Muscle of leg (tissue), 11 donors: Measurements from ENCODE around the gene GBX2. TPM values are rescaled to one million over a fixed set of nuclear protein-coding genes. Genes with fewer than 3 reads are reported as not detected.

Experiments used
- DNase-seq: peaks from one replicate; pipeline ENCODE4 v3.0.0; 2013
- H3K27ac ChIP-seq: one replicate; pipeline ENCODE4 v1.5.1; 2013; ENCODE audit warnings: mild to moderate bottlenecking, low read length, control low read depth
- H3K27me3 ChIP-seq: one replicate; pipeline ENCODE4 v1.6.1; 2013; ENCODE audit warnings: low read length; ENCODE audit not compliant: control insufficient read depth, insufficient read depth
- H3K36me3 ChIP-seq: one replicate; pipeline ENCODE4 v1.6.1; 2013; ENCODE audit warnings: low read length; ENCODE audit not compliant: control insufficient read depth, insufficient read depth
- H3K4me1 ChIP-seq: one replicate; pipeline ENCODE4 v1.6.1; 2013; ENCODE audit warnings: low read length; ENCODE audit not compliant: control insufficient read depth, insufficient read depth
- H3K4me3 ChIP-seq: one replicate; pipeline ENCODE4 v1.5.1; 2013; ENCODE audit warnings: low read length, control low read depth
- H3K9me3 ChIP-seq: replicated peaks from 2 replicates; pipeline ENCODE4 v1.6.1; 2013; ENCODE audit warnings: low read depth, low read length; ENCODE audit not compliant: control insufficient read depth
- WGBS: methylation state at CpG from one replicate; pipeline ENCODE4 v1.1.5; 2013; ENCODE audit warnings: missing lambda C conversion rate; ENCODE audit not compliant: insufficient coverage; 5-methylcytosine and 5-hydroxymethylcytosine counted together
- polyA plus RNA-seq, 8 donors: library from polyadenylated mRNA; unstranded; fragments of 120-200 nt; gene quantifications; one replicate each; pipeline versions ENCODE4 v1.2.1 to v1.2.3, GENCODE V29; 2013; ENCODE audit warnings: inconsistent platforms in 1 of 8, low replicate concordance in 1 of 8; ENCODE audit not compliant: insufficient read length in 8 of 8, insufficient read depth in 1 of 8
- total RNA-seq: library from RNA; stranded (reverse); fragments of 120-200 nt; gene quantifications from one replicate; pipeline ENCODE4 v1.2.4, GENCODE V29; 2013

Gene GBX2
- total and polyA plus RNA-seq, 9 donors = 0.10 to 0.15 (median 0.14) TPM; not detected in 6

GRCh38 chr2:236162882-236163470, 5.2 kb downstream of the GBX2 start:
- Histone ChIP-seq H3K4me3 (no peak overlapping the region), H3K9me3 (no peaks in the 10 kb centered on the region), H3K27ac (no peak overlapping the region), H3K4me1 (peaks cover 36% of the 10 kb centered on the region), H3K27me3 (peaks cover 99% of the 10 kb centered on the region), H3K36me3 (no peaks in the 10 kb centered on the region)
- no peak for DNase-seq
- 18% methylated on average over 23 of the region's 33 CpGs for WGBS

- Histone ChIP-seq H3K4me3 (no peak overlapping the region), H3K36me3 (no peaks in the 10 kb centered on the region), H3K27ac (no peak overlapping the region), H3K4me1 (peaks cover 36% of the 10 kb centered on the region), H3K27me3 (peaks cover 100% of the 10 kb centered on the region), H3K9me3 (no peaks in the 10 kb centered on the region)
- no peak for DNase-seq
- WGBS = 49% methylated on average over 9 of the region's 16 CpGs
These were observed 5.9 kb downstream of the GBX2 start for GRCh38 chr2:236162031-236162845.

- H3K27me3 ChIP-seq = peaks cover 96% of the 10 kb centered on the region
- no peak overlapping the region for H3K27ac ChIP-seq
These were observed 6.7 kb downstream of the GBX2 start for GRCh38 chr2:236161531-236161930.

GRCh38 chr2:236161082-236161462, 7.1 kb downstream of the GBX2 start:
- no peak for DNase-seq
- H3K36me3 ChIP-seq = no peaks in the 10 kb centered on the region
- 36% methylated on average over 10 of the region's 15 CpGs for WGBS
- no peaks in the 10 kb centered on the region for H3K9me3 ChIP-seq
- H3K4me1 ChIP-seq = peaks cover 25% of the 10 kb centered on the region
- no peak overlapping the region for H3K4me3 ChIP-seq
- H3K27ac ChIP-seq = no peak overlapping the region
- peaks cover 92% of the 10 kb centered on the region for H3K27me3 ChIP-seq

More at GRCh38 chr2:236161531-236161930, 6.7 kb downstream of the GBX2 start:
- H3K4me1 ChIP-seq = peaks cover 29% of the 10 kb centered on the region
- no peak for DNase-seq
- no peak overlapping the region for H3K4me3 ChIP-seq
- 57% methylated on average over 12 of the region's 12 CpGs for WGBS
- H3K36me3 ChIP-seq = no peaks in the 10 kb centered on the region
- H3K9me3 ChIP-seq = no peaks in the 10 kb centered on the region

- Histone ChIP-seq H3K4me3 (no peak overlapping the region), H3K9me3 (no peaks in the 10 kb centered on the region), H3K36me3 (no peaks in the 10 kb centered on the region), H3K4me1 (peaks cover 22% of the 10 kb centered on the region), H3K27ac (no peak overlapping the region), H3K27me3 (peaks cover 87% of the 10 kb centered on the region)
- WGBS = 20% methylated on average over 18 of the region's 22 CpGs
- no peak for DNase-seq
These were observed 7.7 kb downstream of the GBX2 start for GRCh38 chr2:236160366-236161081.

- Histone ChIP-seq H3K4me1 (peaks cover 18% of the 10 kb centered on the region), H3K36me3 (no peaks in the 10 kb centered on the region), H3K4me3 (no peak overlapping the region), H3K9me3 (no peaks in the 10 kb centered on the region), H3K27me3 (peaks cover 79% of the 10 kb centered on the region), H3K27ac (no peak overlapping the region)
- 15% methylated on average over 31 of the region's 33 CpGs for WGBS
- no peak for DNase-seq
These were observed 8.4 kb downstream of the GBX2 start for GRCh38 chr2:236159778-236160170.

GRCh38 chr2:236158969-236159777, 9.0 kb downstream of the GBX2 start:
- peaks cover 73% of the 10 kb centered on the region for H3K27me3 ChIP-seq
- peaks cover 12% of the 10 kb centered on the region for H3K4me1 ChIP-seq
- DNase-seq = no peak
- no peaks in the 10 kb centered on the region for H3K9me3 ChIP-seq
- 11% methylated on average over 32 of the region's 45 CpGs for WGBS
- H3K36me3 ChIP-seq = no peaks in the 10 kb centered on the region
- H3K27ac ChIP-seq = no peak overlapping the region
- no peak overlapping the region for H3K4me3 ChIP-seq

GRCh38 chr2:236157815-236158498, 10.2 kb downstream of the GBX2 start:
- no peak for DNase-seq
- Histone ChIP-seq H3K4me1 (peaks cover 5% of the 10 kb centered on the region), H3K36me3 (no peaks in the 10 kb centered on the region), H3K9me3 (peaks cover 2% of the 10 kb centered on the region), H3K4me3 (no peak overlapping the region), H3K27ac (no peak overlapping the region), H3K27me3 (peaks cover 61% of the 10 kb centered on the region)
- 73% methylated on average over 2 of the region's 10 CpGs for WGBS

GRCh38 chr2:236157366-236157765, 10.8 kb downstream of the GBX2 start:
- no peaks in the 10 kb centered on the region for H3K36me3 ChIP-seq
- H3K4me1 ChIP-seq = peaks cover 5% of the 10 kb centered on the region
- H3K27ac ChIP-seq = no peak overlapping the region
- no CpG with 5 or more reads among the region's 6 CpGs for WGBS
- H3K4me3 ChIP-seq = no peak overlapping the region
- no peak for DNase-seq
- H3K27me3 ChIP-seq = peaks cover 55% of the 10 kb centered on the region
- peaks cover 3% of the 10 kb centered on the region for H3K9me3 ChIP-seq
